ENCODE measurements around the gene S100A6.
"Not testable (repeated sequence)": the region's sequence is repeated elsewhere in the genome, so short reads cannot be mapped to it uniquely, and the experiment has no call there.

The S100A6 gene

DNA sequence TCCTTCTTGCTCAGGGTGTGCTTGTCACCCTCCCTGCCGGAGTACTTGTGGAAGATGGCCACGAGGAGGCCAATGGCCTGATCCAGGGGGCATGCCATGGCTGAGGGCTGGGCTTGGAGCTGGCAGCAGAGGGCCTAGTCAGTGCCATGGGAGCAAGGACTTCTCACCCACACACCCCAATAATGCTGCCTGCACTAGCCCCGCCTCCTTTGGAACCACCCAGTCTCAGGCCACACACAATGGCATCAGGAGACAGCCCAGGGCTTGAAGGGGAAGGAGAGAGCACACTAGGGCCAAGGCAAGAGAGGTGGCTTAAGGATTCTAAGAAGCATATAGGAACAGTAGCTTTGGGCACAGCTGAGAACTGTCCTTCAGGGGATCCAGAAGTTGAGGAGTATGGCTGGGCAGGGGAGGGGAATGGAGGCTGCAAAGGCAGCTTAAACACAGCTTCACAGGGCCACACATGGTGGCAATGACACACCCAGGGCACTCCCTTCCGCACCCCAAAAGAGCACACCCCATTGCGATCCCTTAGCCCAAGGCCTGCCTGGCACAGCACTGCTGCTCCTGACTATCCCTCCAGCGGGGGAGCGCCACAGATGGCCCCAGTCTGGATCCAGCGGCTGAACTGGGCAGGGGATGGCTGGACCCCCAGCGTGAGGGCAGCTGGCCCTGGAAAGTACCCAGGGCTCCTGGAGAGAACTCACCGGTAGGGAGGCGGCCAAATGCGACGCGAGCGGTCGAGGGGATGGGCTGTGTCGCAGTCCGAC lies at the start of gene S100A6:
Gene S100A6, minus strand, starts transcription at position 750 of the 770 bp plus-strand sequence. Its CDS starts 652 bp downstream, at position 98.
- Histone ChIP-seq H3K27me3 (replicated peaks) (no peaks in the 10 kb centered on the region), H3K36me3 (replicated peaks) (no peaks in the 10 kb centered on the region), H3K4me3 (ENCODE audit: low read depth, low read length) (peak within 1 kb of the TSS; percentile 74), H3K27ac (peak within 1 kb of the TSS; percentile 68)
- TF ChIP-seq, protein P1, sequence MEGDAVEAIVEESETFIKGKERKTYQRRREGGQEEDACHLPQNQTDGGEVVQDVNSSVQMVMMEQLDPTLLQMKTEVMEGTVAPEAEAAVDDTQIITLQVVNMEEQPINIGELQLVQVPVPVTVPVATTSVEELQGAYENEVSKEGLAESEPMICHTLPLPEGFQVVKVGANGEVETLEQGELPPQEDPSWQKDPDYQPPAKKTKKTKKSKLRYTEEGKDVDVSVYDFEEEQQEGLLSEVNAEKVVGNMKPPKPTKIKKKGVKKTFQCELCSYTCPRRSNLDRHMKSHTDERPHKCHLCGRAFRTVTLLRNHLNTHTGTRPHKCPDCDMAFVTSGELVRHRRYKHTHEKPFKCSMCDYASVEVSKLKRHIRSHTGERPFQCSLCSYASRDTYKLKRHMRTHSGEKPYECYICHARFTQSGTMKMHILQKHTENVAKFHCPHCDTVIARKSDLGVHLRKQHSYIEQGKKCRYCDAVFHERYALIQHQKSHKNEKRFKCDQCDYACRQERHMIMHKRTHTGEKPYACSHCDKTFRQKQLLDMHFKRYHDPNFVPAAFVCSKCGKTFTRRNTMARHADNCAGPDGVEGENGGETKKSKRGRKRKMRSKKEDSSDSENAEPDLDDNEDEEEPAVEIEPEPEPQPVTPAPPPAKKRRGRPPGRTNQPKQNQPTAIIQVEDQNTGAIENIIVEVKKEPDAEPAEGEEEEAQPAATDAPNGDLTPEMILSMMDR (IDR thresholded peaks at IDR 0.05; ENCODE audit: low read depth, low read length, missing control alignments): no peak
- in situ Hi-C loops (cut with HindIII; ENCODE audit: low pct_ligation_motif_present, low sequenced_read_pairs): no loop called here
- DNase-seq: no peak

DNA sequence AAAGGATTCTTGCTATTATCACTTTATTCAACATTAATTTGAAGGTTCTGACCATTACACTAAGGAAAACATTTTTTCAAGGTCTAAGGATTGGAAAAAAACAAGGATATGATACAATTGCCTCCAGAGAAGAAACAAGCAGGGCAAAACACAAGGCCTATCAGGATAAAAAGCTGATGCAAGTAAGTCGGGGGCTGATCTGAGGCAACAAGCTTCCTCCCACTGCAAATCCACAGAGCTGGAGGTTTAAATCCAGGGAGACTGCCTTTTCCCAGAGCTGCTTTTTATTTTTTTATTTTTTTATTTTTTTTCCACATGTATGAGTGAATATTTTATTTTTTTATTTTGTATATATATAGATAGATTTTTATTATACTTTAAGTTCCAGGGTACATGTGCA lies 49.2 kb upstream of the S100A6 start:
- Histone ChIP-seq H3K36me3 (replicated peaks) (no peaks in the 10 kb centered on the region), H3K4me3 (ENCODE audit: low read depth, low read length) (no peak overlapping the region), H3K27ac (no peak overlapping the region), H3K27me3 (replicated peaks) (no peaks in the 10 kb centered on the region)
- in situ Hi-C loops (cut with HindIII; ENCODE audit: low pct_ligation_motif_present, low sequenced_read_pairs): no loop called here
- DNase-seq: no peak
- TF ChIP-seq, protein P1 (IDR thresholded peaks at IDR 0.05; ENCODE audit: low read depth, low read length, missing control alignments): no peak

DNA sequence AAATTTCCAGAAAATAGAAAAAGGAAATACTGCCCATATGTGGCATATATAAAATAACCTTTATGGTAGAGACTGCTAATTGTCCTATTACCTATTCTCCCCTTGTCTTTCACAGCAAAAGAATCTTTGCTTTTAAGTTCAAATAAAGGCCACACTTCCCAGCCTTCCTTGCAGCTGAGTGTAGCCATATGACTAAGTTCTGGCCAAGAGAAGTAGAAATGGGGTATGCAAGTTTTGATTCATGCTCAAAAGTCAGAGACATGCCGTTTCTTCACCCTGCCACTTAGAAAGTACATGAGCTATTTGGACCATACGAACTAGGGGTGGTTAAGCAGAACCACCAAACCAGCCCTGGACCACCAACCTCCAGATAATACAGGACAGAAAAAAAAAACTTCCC lies 48.2 kb upstream of the S100A6 start:
- no peak for DNase-seq
- in situ Hi-C loops (cut with HindIII; ENCODE audit: low pct_ligation_motif_present, low sequenced_read_pairs): no loop called here
- TF ChIP-seq, protein P1 (IDR thresholded peaks at IDR 0.05; ENCODE audit: low read depth, low read length, missing control alignments): no peak
- Histone ChIP-seq H3K4me3 (ENCODE audit: low read depth, low read length) (no peak overlapping the region), H3K36me3 (replicated peaks) (no peaks in the 10 kb centered on the region), H3K27me3 (replicated peaks) (no peaks in the 10 kb centered on the region), H3K27ac (no peak overlapping the region)

DNA sequence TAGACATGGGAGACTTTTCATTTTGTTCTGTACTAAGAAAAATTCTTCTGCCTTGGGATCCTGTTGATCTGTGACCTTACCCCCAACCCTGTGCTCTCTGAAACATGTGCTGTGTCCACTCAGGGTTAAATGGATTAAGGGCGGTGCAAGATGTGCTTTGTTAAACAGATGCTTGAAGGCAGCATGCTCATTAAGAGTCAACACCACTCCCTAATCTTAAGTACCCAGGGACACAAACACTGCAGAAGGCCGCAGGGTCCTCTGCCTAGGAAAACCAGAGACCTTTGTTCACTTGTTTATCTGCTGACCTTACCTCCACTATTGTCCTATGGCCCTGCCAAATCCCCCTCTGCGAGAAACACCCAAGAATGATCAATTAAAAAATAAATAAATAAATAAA lies 47.7 kb upstream of the S100A6 start:
- in situ Hi-C loops (cut with HindIII; ENCODE audit: low pct_ligation_motif_present, low sequenced_read_pairs); H3K36me3 ChIP-seq (replicated peaks); H3K27ac ChIP-seq; H3K4me3 ChIP-seq (ENCODE audit: low read depth, low read length); H3K27me3 ChIP-seq (replicated peaks); DNase-seq: not testable (repeated sequence)

- H3K27me3 ChIP-seq (replicated peaks); H3K4me3 ChIP-seq (ENCODE audit: low read depth, low read length); H3K36me3 ChIP-seq (replicated peaks); DNase-seq; H3K27ac ChIP-seq; in situ Hi-C loops (cut with HindIII; ENCODE audit: low pct_ligation_motif_present, low sequenced_read_pairs): not testable (repeated sequence)
These were observed 47.0 kb upstream of the S100A6 start for GRCh38 chr1:153582836-153583235.

- DNase-seq: no peak
- in situ Hi-C loops (cut with HindIII; ENCODE audit: low pct_ligation_motif_present, low sequenced_read_pairs): no loop called here
- Histone ChIP-seq H3K27ac (no peak overlapping the region), H3K4me3 (ENCODE audit: low read depth, low read length) (no peak overlapping the region), H3K36me3 (replicated peaks) (no peaks in the 10 kb centered on the region), H3K27me3 (replicated peaks) (no peaks in the 10 kb centered on the region)
- TF ChIP-seq, protein P1 (IDR thresholded peaks at IDR 0.05; ENCODE audit: low read depth, low read length, missing control alignments): no peak
These were observed 43.1 kb upstream of the S100A6 start for GRCh38 chr1:153578936-153579335.

DNA sequence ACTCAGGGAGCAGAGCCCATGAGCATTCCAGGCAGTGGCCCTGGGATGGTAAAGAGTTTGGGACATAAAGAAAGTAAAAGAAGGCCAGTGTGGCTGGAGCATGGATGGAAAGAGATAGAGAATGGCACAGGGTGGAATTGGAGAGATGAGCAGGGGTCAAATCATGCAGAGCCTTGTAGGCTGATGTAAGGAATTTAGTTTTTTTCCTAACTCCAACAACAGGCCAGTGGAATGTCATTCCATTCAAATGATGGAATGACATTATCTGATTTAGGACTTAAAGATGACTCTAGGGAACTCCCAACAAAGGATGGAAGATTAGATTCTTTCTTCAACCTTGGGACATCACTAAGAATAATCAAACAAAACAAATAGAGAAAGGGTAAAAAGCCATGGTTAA lies 42.7 kb upstream of the S100A6 start:
- Histone ChIP-seq H3K4me3 (ENCODE audit: low read depth, low read length) (no peak overlapping the region), H3K27ac (no peak overlapping the region), H3K27me3 (replicated peaks) (no peaks in the 10 kb centered on the region), H3K36me3 (replicated peaks) (no peaks in the 10 kb centered on the region)
- DNase-seq: no peak
- TF ChIP-seq, protein P1 (IDR thresholded peaks at IDR 0.05; ENCODE audit: low read depth, low read length, missing control alignments): no peak
- in situ Hi-C loops (cut with HindIII; ENCODE audit: low pct_ligation_motif_present, low sequenced_read_pairs): no loop called here

Data from brain microvascular endothelial cell (primary cell).